Activated CD4-positive, CD25-positive, alpha-beta regulatory T cell treated with anti-CD3 and anti-CD28 coated beads, Interleukin-2, amount 50 U/mL, for 24 hours (primary cell): ENCODE measurements around the gene CDK5RAP2.

Experiments used
- ATAC-seq, 2 donors: fragments of 150-1000 bp; cut with Tn5 transposase; one replicate each; pipeline ENCODE4 v1.10.0; 2021; ENCODE audit warnings: mild to moderate bottlenecking in 1 of 2, moderate library complexity in 1 of 2

The CDK5RAP2 gene

GRCh38 chr9:120395376-120395775 lies 184.6 kb downstream of the CDK5RAP2 start:
- no peak for ATAC-seq

- peak in 1 of 2 donors; percentile 64 for ATAC-seq
These were observed 185.8 kb downstream of the CDK5RAP2 start for GRCh38 chr9:120394058-120394669.

GRCh38 chr9:120393386-120394057 lies 186.4 kb downstream of the CDK5RAP2 start:
- no peak for ATAC-seq

- ATAC-seq: no peak
These were observed 187.3 kb downstream of the CDK5RAP2 start for GRCh38 chr9:120392711-120393110.

- no peak for ATAC-seq
These were observed 187.7 kb downstream of the CDK5RAP2 start for GRCh38 chr9:120392245-120392644.

- ATAC-seq: no peak
These were observed 188.3 kb downstream of the CDK5RAP2 start for GRCh38 chr9:120391691-120392090.

GRCh38 chr9:120390637-120391190 lies 189.3 kb downstream of the CDK5RAP2 start:
- ATAC-seq: no peak

- ATAC-seq: no peak
These were observed 190.1 kb downstream of the CDK5RAP2 start for GRCh38 chr9:120389867-120390266.

GRCh38 chr9:120389300-120389699 lies 190.7 kb downstream of the CDK5RAP2 start:
- ATAC-seq: no peak

GRCh38 chr9:120388003-120388855 lies 191.7 kb downstream of the CDK5RAP2 start:
- no peak for ATAC-seq

GRCh38 chr9:120387257-120388002 lies 192.5 kb downstream of the CDK5RAP2 start:
- no peak for ATAC-seq

GRCh38 chr9:120386390-120387131 lies 193.4 kb downstream of the CDK5RAP2 start:
- no peak for ATAC-seq

GRCh38 chr9:120385606-120386389 lies 194.2 kb downstream of the CDK5RAP2 start:
- no peak for ATAC-seq

- no peak for ATAC-seq
These were observed 195.1 kb downstream of the CDK5RAP2 start for GRCh38 chr9:120384925-120385272.

GRCh38 chr9:120383999-120384924 lies 195.7 kb downstream of the CDK5RAP2 start:
- ATAC-seq: no peak

- ATAC-seq: no peak
These were observed 196.4 kb downstream of the CDK5RAP2 start for GRCh38 chr9:120383611-120383998.

GRCh38 chr9:120382453-120382852 lies 197.5 kb downstream of the CDK5RAP2 start:
- no peak for ATAC-seq

GRCh38 chr9:120381839-120382238 lies 198.1 kb downstream of the CDK5RAP2 start:
- no peak for ATAC-seq

- no peak for ATAC-seq
These were observed 200.4 kb downstream of the CDK5RAP2 start for GRCh38 chr9:120379611-120380010.

- no peak for ATAC-seq
These were observed 201.3 kb downstream of the CDK5RAP2 start for GRCh38 chr9:120378680-120379079.
